Iris pigment epithelial cell (primary cell): Measurements from ENCODE around the gene DHRS12.

ENCODE experiments used
- DNase-seq: peaks from one replicate; pipeline ENCODE4 v3.0.0-alpha.2; 2011; ENCODE audit warnings: low read depth

The DHRS12 gene

GRCh38 chr13:51726446-51727193, 77.3 kb downstream of the DHRS12 start:
- DNase-seq = peak; percentile 82

- peak; percentile 65 for DNase-seq
Measured at GRCh38 chr13:51724721-51725120, 79.2 kb downstream of the DHRS12 start.

- DNase-seq = no peak
Measured at GRCh38 chr13:51723529-51723928, 80.4 kb downstream of the DHRS12 start.

GRCh38 chr13:51721496-51721895, 82.5 kb downstream of the DHRS12 start:
- DNase-seq = no peak

GRCh38 chr13:51719394-51719793, 84.6 kb downstream of the DHRS12 start:
- DNase-seq = no peak
